Activated CD4-positive, alpha-beta memory T cell treated with anti-CD3 and anti-CD28 coated beads for 36 hours (primary cell): ENCODE results near the gene SGMS1. TPM values are rescaled to one million over a fixed set of nuclear protein-coding genes. Genes with fewer than 3 reads are reported as not detected.
"Not testable (repeated sequence)": the region's sequence is repeated elsewhere in the genome, so short reads cannot be mapped to it uniquely, and the experiment has no call there.

Source experiments
- CTCF ChIA-PET: fragments of 350-600 bp; sonication (Branson Sonifier 250); formaldehyde crosslinking; loops from one replicate; lab custom pipeline; 2021; ENCODE audit warnings: antibody characterized with exemption, inconsistent platforms; lab: Charles Lee
- POLR2A ChIA-PET: fragments of 350-600 bp; sonication (Branson Sonifier 250); formaldehyde crosslinking; loops from one replicate; lab custom pipeline; 2021; ENCODE audit warnings: antibody characterized with exemption; lab: Charles Lee
- DNase-seq: peaks from one replicate; pipeline ENCODE4 v3.0.0-alpha.2; 2020
- H3K27ac Mint-ChIP-seq: one replicate; pipeline ENCODE4 v1.8.0; 2021; ENCODE audit warnings: mixed read lengths
- H3K27me3 Mint-ChIP-seq: one replicate; pipeline ENCODE4 v1.8.0; 2021; ENCODE audit warnings: mixed read lengths
- H3K36me3 Mint-ChIP-seq: one replicate; pipeline ENCODE4 v1.8.0; 2021; ENCODE audit warnings: mixed read lengths
- H3K4me1 Mint-ChIP-seq: one replicate; pipeline ENCODE4 v1.8.0; 2021; ENCODE audit warnings: low read depth, mixed read lengths
- H3K4me3 Mint-ChIP-seq: one replicate; pipeline ENCODE4 v1.8.0; 2021; ENCODE audit warnings: mild to moderate bottlenecking, mixed read lengths
- H3K9me3 Mint-ChIP-seq: one replicate; pipeline ENCODE4 v1.8.0; 2021; ENCODE audit warnings: mixed read lengths
- intact Hi-C: fragments of 100-400 bp; cut with micrococcal nuclease; formaldehyde crosslinking; loops from one replicate; pipeline ENCODE4 v1.15.1; 2023
- total RNA-seq, 2 experiments: library from RNA; stranded (reverse); gene quantifications; one replicate each; pipeline ENCODE4 v1.2.3, GENCODE V29; 2021

The SGMS1 gene
- total RNA-seq, 2 experiments from 2014 or later, result 6.8 to 7.2 TPM

- ChIA-PET CTCF (no interaction called here), POLR2A (no interaction called here)
- peaks cover 17% of the 10 kb centered on the region for H3K36me3 Mint-ChIP-seq
- peaks cover 23% of the 10 kb centered on the region for H3K4me1 Mint-ChIP-seq
- H3K4me3 Mint-ChIP-seq, result no peak overlapping the region
- intact Hi-C loops, result no loop called here
- DNase-seq, result no peak
- H3K9me3 Mint-ChIP-seq, result no peaks in the 10 kb centered on the region
- no peaks in the 10 kb centered on the region for H3K27me3 Mint-ChIP-seq
- no peak overlapping the region for H3K27ac Mint-ChIP-seq
Measured at GRCh38 chr10:50438049-50438936, 185.5 kb downstream of the SGMS1 start.

DNA sequence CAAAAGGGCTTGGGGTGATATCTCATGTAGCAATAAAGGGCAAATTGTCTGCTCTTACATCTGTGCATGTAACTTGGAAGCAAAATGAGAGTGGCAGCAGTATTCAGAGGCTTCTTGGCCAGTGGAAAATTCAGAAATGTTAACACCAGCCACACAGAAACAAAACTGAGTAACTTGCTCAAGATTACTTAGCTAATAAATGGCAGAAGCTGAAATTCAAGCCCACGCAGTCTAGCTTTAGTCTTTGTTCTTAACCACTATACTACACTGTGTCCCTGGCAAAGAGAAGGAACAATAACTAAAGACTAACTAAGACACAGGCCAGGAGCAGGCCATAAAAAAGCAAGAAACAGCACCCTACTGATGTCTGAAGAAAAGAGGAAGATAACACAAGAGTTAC lies 186.5 kb downstream of the SGMS1 start:
- ChIA-PET POLR2A (no interaction called here), CTCF (interaction anchor here (0.5 kb wide), 1 partner anchor 17 kb away, joined by 3 read pairs; no protein-coding TSS in a partner anchor)
- intact Hi-C loops, result no loop called here
- Mint-ChIP-seq H3K9me3 (no peaks in the 10 kb centered on the region), H3K4me3 (no peak overlapping the region), H3K27me3 (no peaks in the 10 kb centered on the region), H3K27ac (no peak overlapping the region), H3K36me3 (peaks cover 22% of the 10 kb centered on the region), H3K4me1 (peaks cover 34% of the 10 kb centered on the region)
- no peak for DNase-seq

DNA sequence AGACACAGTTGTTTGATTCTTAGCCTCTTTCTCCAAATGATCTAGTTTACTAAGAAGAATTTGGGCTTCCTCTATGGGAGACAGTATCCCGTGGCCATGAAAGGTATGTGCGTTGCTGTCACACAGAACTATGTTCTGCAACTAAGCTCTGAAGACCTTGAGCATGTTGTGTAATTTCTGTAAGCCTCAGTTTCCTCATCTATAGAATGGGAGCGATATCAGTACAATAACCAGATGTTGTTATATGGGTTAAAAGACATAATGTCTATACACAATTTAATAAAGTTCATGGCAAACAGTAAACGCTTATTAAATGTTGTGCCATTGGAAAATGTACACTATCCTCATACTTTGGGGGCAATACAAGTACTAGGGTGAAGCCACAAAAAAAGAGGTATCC lies 187.0 kb downstream of the SGMS1 start:
- no peak for DNase-seq
- H3K9me3 Mint-ChIP-seq, result no peaks in the 10 kb centered on the region
- H3K36me3 Mint-ChIP-seq, result peaks cover 22% of the 10 kb centered on the region
- CTCF ChIA-PET, result interaction anchor here (0.5 kb wide), 1 partner anchor 16 kb away, joined by 3 read pairs; no protein-coding TSS in a partner anchor
- POLR2A ChIA-PET, result no interaction called here
- H3K4me1 Mint-ChIP-seq, result peaks cover 37% of the 10 kb centered on the region
- no peak overlapping the region for H3K27ac Mint-ChIP-seq
- no peak overlapping the region for H3K4me3 Mint-ChIP-seq
- no peaks in the 10 kb centered on the region for H3K27me3 Mint-ChIP-seq
- intact Hi-C loops, result no loop called here

- no peak for DNase-seq
- CTCF ChIA-PET, result interaction anchor here (0.8 to 2.3 kb wide), 3 partner anchors 36 to 205 kb away, joined by 3 to 11 read pairs (median 4); no protein-coding TSS in a partner anchor
- Mint-ChIP-seq H3K27ac (peak overlapping the region; percentile 66), H3K9me3 (no peaks in the 10 kb centered on the region), H3K4me3 (no peak overlapping the region), H3K27me3 (no peaks in the 10 kb centered on the region), H3K4me1 (peaks cover 35% of the 10 kb centered on the region), H3K36me3 (peaks cover 21% of the 10 kb centered on the region)
- intact Hi-C loops, result loop anchor here (1.0 to 5.0 kb wide), 8 partner anchors 14 to 204 kb away; no protein-coding TSS in a partner anchor
- POLR2A ChIA-PET, result interaction anchor here (0.8 to 1.9 kb wide), 9 partner anchors 35 to 204 kb away, joined by 3 to 11 read pairs (median 5); no protein-coding TSS in a partner anchor
Measured at GRCh38 chr10:50432211-50433009, 191.3 kb downstream of the SGMS1 start.

- peak; percentile 39 for DNase-seq
- Mint-ChIP-seq H3K27ac (no peak overlapping the region), H3K9me3 (no peaks in the 10 kb centered on the region), H3K4me3 (no peak overlapping the region), H3K4me1 (peaks cover 31% of the 10 kb centered on the region), H3K36me3 (peaks cover 23% of the 10 kb centered on the region), H3K27me3 (no peaks in the 10 kb centered on the region)
- POLR2A ChIA-PET, result interaction anchor here (0.8 to 1.9 kb wide), 7 partner anchors 35 to 205 kb away, joined by 3 to 11 read pairs (median 3); no protein-coding TSS in a partner anchor
- CTCF ChIA-PET, result interaction anchor here (1.0 to 2.3 kb wide), 3 partner anchors 11 to 205 kb away, joined by 3 to 11 read pairs (median 4); no protein-coding TSS in a partner anchor
- intact Hi-C loops, result loop anchor here (1.0 to 5.0 kb wide), 9 partner anchors 13 to 205 kb away; no protein-coding TSS in a partner anchor
Measured at GRCh38 chr10:50431791-50432190, 192.0 kb downstream of the SGMS1 start.

DNA sequence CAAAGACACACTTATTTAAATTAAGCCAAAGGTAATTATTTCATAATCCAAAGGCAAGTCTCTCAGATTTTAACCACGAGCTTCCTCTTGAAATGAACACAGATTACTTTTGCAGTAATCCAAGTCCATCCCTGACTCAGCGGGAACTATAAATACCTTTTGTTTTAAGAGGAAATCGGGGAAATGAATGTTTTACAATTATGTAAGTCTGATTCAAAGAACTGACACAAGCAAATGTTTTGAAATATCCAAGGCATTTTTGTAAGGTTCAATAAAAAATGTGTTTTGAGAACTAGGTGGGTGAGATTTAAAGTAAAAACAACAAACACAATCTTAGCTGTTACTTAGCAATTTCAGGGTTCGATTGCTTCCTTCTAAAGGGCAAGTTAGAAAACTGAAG lies 192.6 kb downstream of the SGMS1 start:
- Mint-ChIP-seq H3K36me3 (peaks cover 28% of the 10 kb centered on the region), H3K27ac (no peak overlapping the region), H3K9me3 (no peaks in the 10 kb centered on the region), H3K4me1 (peaks cover 37% of the 10 kb centered on the region), H3K27me3 (no peaks in the 10 kb centered on the region), H3K4me3 (no peak overlapping the region)
- POLR2A ChIA-PET, result interaction anchor here (0.8 to 1.9 kb wide), 5 partner anchors 35 to 206 kb away, joined by 3 to 11 read pairs (median 3); no protein-coding TSS in a partner anchor
- intact Hi-C loops, result loop anchor here (1.0 to 5.0 kb wide), 2 partner anchors 67 to 104 kb away; no protein-coding TSS in a partner anchor
- no peak for DNase-seq
- CTCF ChIA-PET, result interaction anchor here (1.0 to 2.3 kb wide), 3 partner anchors 10 to 206 kb away, joined by 3 to 11 read pairs (median 4); no protein-coding TSS in a partner anchor

DNA sequence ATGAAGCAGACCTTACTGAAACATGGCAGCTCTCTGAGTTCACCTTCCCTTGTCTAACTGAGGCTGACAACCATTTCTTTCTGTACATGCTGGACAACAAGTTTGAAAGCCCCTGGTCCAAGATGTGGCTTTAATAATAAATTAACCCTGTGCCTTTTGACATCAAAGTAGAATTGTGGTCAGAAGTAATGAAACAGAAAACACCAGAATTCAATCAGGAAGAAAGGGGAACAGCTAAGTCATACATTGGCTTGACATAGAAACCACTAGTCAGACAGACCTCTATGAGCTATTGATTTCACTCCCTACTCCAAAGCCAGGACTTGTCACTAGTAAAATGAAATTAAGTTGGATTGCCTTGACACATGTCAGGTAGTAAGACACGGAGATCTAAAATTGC lies 197.3 kb downstream of the SGMS1 start:
- peaks cover 16% of the 10 kb centered on the region for H3K36me3 Mint-ChIP-seq
- intact Hi-C loops, result no loop called here
- H3K4me3 Mint-ChIP-seq, result no peak overlapping the region
- no peaks in the 10 kb centered on the region for H3K9me3 Mint-ChIP-seq
- no peak overlapping the region for H3K27ac Mint-ChIP-seq
- peaks cover 15% of the 10 kb centered on the region for H3K4me1 Mint-ChIP-seq
- H3K27me3 Mint-ChIP-seq, result no peaks in the 10 kb centered on the region
- ChIA-PET POLR2A (no interaction called here), CTCF (interaction anchor here (2.2 kb wide), 1 partner anchor 59 kb away, joined by 6 read pairs; no protein-coding TSS in a partner anchor)
- no peak for DNase-seq

GRCh38 chr10:50425215-50425614 lies 198.5 kb downstream of the SGMS1 start:
- POLR2A ChIA-PET, DNase-seq, intact Hi-C loops, H3K9me3 Mint-ChIP-seq, H3K27me3 Mint-ChIP-seq, H3K27ac Mint-ChIP-seq, H3K4me3 Mint-ChIP-seq: not testable (repeated sequence)
- H3K4me1 Mint-ChIP-seq, result peaks cover 19% of the 10 kb centered on the region
- CTCF ChIA-PET, result interaction anchor here (1.5 kb wide), 1 partner anchor 27 kb away, joined by 3 read pairs; no protein-coding TSS in a partner anchor
- peaks cover 16% of the 10 kb centered on the region for H3K36me3 Mint-ChIP-seq

DNA sequence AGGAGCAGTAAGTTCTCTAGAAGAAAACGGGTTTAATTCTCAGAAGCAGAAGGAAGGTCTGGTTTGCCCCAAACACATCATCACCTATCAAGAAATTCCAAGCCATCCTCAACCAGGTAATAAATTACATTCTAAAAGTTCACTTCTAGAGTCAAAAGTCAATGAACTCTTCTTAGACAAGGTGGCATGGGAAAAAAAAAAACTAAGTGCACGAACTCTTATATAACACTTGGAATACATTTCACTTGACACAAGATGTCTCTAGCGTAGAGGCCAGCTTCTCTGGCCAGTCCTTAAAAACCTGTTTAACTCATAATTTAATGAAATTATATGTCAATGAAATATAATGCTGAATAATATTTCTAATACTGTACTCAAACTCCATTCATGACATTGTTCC lies 200.3 kb downstream of the SGMS1 start:
- Mint-ChIP-seq H3K4me3 (no peak overlapping the region), H3K4me1 (peaks cover 28% of the 10 kb centered on the region), H3K27me3 (no peaks in the 10 kb centered on the region), H3K36me3 (peaks cover 16% of the 10 kb centered on the region), H3K9me3 (no peaks in the 10 kb centered on the region), H3K27ac (no peak overlapping the region)
- no peak for DNase-seq
- intact Hi-C loops, result no loop called here
- ChIA-PET CTCF (interaction anchor here (1.0 kb wide), 1 partner anchor 25 kb away, joined by 3 read pairs; no protein-coding TSS in a partner anchor), POLR2A (no interaction called here)

- Mint-ChIP-seq H3K36me3 (peaks cover 13% of the 10 kb centered on the region), H3K27me3 (no peaks in the 10 kb centered on the region), H3K4me1 (peaks cover 35% of the 10 kb centered on the region), H3K4me3 (no peak overlapping the region), H3K27ac (no peak overlapping the region), H3K9me3 (no peaks in the 10 kb centered on the region)
- DNase-seq, result no peak
- POLR2A ChIA-PET, result no interaction called here
- intact Hi-C loops, result no loop called here
- CTCF ChIA-PET, result no interaction called here
Measured at GRCh38 chr10:50422259-50422658, 201.5 kb downstream of the SGMS1 start.

- CTCF ChIA-PET, result interaction anchor here (0.6 to 1.8 kb wide), 10 partner anchors 8 to 223 kb away, joined by 3 to 15 read pairs (median 3); no protein-coding TSS in a partner anchor
- Mint-ChIP-seq H3K27me3 (no peaks in the 10 kb centered on the region), H3K27ac (no peak overlapping the region), H3K4me1 (peaks cover 33% of the 10 kb centered on the region), H3K36me3 (peaks cover 8% of the 10 kb centered on the region), H3K4me3 (no peak overlapping the region), H3K9me3 (no peaks in the 10 kb centered on the region)
- peak; percentile 47 for DNase-seq
- intact Hi-C loops, result loop anchor here (1.0 kb wide), 2 partner anchors 54 to 130 kb away; no protein-coding TSS in a partner anchor
- POLR2A ChIA-PET, result no interaction called here
Measured at GRCh38 chr10:50421026-50421719, 202.6 kb downstream of the SGMS1 start.
